A549 (cell line): ENCODE results near the gene AP3B1.

Experiments used
- CEBPB ChIP-seq, 2 experiments: fragments of >200 bp in 1 of 2; sonication (Bioruptor Twin) in 1 of 2; formaldehyde crosslinking in 1 of 2; IDR thresholded peaks; 2 replicates each; pipeline ENCODE4 v1.6.1; 2012 to 2016
- CHD2 ChIP-seq: fragments of 150-350 bp; IDR thresholded peaks from 2 replicates; pipeline ENCODE4 v1.6.1; 2014; ENCODE audit warnings: low read length; ENCODE audit not compliant: partially characterized antibody
- EP300 ChIP-seq, 2 experiments: fragments of >200 bp; sonication (Bioruptor Twin); formaldehyde crosslinking; IDR thresholded peaks; 2 replicates in 1 of 2; 3 replicates in 1 of 2; pipeline ENCODE4 v1.6.1; 2016 to 2017
- MAFK ChIP-seq: fragments of 450-650 bp; IDR thresholded peaks from 2 replicates; pipeline ENCODE4 v1.6.1; 2014; ENCODE audit not compliant: partially characterized antibody
- MYC ChIP-seq: IDR thresholded peaks from 2 replicates; pipeline ENCODE4 v1.6.1; 2012; ENCODE audit warnings: mild to moderate bottlenecking, inconsistent platforms, low read length, improper control_type of control experiment, borderline replicate concordance
- ZC3H11A ChIP-seq: fragments of 450-650 bp; IDR thresholded peaks from 2 replicates; pipeline ENCODE4 v1.6.1; 2014; ENCODE audit warnings: antibody characterized with exemption, mild to moderate bottlenecking
- TF ChIP-seq, protein P1 (sequence below): fragments of >200 bp; sonication (Bioruptor Twin); formaldehyde crosslinking; IDR thresholded peaks from 3 replicates; pipeline ENCODE4 v1.5.1; 2016

DNA sequence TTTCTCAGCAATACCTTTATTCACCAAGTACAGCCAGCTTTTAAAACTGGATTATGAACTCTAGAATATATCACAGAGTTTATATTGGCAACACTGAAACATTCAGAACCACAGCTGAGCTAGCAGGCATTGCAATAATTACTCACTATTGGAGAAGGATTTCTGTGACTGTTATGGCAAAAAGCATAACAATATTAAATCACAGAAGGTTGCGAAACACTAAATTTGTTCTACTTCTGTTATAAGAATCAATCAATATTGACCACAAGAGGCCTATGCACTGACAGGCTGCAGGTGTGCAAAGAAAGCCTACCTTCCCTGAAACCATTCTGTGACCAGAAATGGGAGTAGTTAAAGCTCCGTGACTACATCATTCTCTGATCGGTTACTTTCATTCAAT lies 59.2 kb downstream of the AP3B1 start:
- TF ChIP-seq, protein P1, sequence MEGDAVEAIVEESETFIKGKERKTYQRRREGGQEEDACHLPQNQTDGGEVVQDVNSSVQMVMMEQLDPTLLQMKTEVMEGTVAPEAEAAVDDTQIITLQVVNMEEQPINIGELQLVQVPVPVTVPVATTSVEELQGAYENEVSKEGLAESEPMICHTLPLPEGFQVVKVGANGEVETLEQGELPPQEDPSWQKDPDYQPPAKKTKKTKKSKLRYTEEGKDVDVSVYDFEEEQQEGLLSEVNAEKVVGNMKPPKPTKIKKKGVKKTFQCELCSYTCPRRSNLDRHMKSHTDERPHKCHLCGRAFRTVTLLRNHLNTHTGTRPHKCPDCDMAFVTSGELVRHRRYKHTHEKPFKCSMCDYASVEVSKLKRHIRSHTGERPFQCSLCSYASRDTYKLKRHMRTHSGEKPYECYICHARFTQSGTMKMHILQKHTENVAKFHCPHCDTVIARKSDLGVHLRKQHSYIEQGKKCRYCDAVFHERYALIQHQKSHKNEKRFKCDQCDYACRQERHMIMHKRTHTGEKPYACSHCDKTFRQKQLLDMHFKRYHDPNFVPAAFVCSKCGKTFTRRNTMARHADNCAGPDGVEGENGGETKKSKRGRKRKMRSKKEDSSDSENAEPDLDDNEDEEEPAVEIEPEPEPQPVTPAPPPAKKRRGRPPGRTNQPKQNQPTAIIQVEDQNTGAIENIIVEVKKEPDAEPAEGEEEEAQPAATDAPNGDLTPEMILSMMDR, result no peak
- TF ChIP-seq MAFK (no peak), CHD2 (no peak), MYC (no peak), CEBPB (IDR thresholded peaks at IDR 0.05) (peak; percentile 33 to 55; a peak in 1 of 4 replicates), EP300 (IDR thresholded peaks at IDR 0.05) (no peak), ZC3H11A (no peak)
